SU-DHL-6 (cell line): Measurements from ENCODE around the gene SLC7A4.

Experiments used
- CTCF ChIP-seq: fragments of 200-600 bp; sonication (generic); IDR thresholded peaks from one replicate; pipeline ENCODE4 v1.5.1; 2017; ENCODE audit warnings: antibody characterized with exemption, mild to moderate bottlenecking, low read length, moderate library complexity; ENCODE audit not compliant: insufficient read depth, poor library complexity, severe bottlenecking
- EZH2phosphoT487 ChIP-seq: fragments of 200-600 bp; sonication (generic), shearing (Covaris generic); conservative IDR thresholded peaks from 2 replicates; pipeline ENCODE4 v1.6.1; 2018; ENCODE audit warnings: mild to moderate bottlenecking, antibody characterized with exemption, low read length, moderate library complexity, mixed read lengths

DNA sequence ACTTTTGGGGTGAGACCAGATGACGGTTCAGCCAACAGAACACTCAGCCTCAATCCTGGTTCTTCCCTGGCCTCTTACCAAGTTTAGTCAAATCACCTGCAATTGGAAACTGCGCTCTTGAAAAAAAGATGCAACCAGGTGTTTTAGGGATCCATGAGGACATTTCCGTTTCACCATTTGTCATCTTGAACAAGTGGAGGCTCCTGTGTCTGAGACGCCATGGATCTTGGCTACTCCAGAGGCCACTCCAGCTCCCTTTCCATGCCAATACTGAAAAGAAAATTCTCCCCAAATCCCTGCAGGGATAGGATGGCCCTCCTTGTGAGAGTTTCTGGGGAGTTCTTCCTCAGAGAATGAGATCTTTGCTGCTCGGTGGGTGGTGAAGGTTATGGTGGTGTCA lies 41.1 kb upstream of the SLC7A4 start:
- TF ChIP-seq CTCF: no peak
- TF ChIP-seq EZH2phosphoT487: no peak
